ENCODE data around the gene RRP1. TPM values are rescaled to one million over a fixed set of nuclear protein-coding genes. Genes with fewer than 3 reads are reported as not detected.

Gene RRP1
- total RNA-seq, 4 donors from 2014 or later, result 19.5 to 43.2 (median 25.5) TPM

DNA sequence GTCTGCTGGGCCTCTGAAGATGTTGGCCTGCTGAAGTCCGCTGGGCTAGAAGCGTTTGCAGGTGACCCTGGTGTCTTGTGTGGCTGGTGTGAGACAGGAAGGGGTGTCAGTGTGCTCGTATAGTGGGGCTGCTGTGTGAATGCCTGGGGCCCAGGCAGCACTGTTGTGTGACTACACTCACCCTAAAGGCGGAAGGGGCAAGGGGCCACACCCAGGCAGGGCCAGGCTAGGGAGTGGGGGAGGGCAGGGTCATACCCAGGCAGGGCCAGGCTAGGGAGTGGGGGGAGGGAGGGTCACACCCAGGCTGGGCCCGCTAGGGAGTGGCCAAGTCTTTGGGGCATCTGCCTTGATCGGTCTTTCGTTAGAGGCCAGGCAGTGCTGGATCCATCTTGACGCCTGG lies 45.4 kb upstream of the RRP1 start:
- no peak for TF ChIP-seq POLR2A (IDR thresholded peaks at IDR 0.05)
- no peak for TF ChIP-seq CTCF (IDR thresholded peaks at IDR 0.05)
- H3K4me3 ChIP-seq (ENCODE audit: low read depth, poor library complexity, severe bottlenecking), result no peak overlapping the region
- 86 to 89% methylated on average over 8 of the region's 8 CpGs for WGBS, 2 donors
- no peak for DNase-seq (ENCODE audit: low spot score in 2 of 2)
- intact Hi-C loops (cut with DNase I; ENCODE audit: low total_unique reads), result no loop called here

DNA sequence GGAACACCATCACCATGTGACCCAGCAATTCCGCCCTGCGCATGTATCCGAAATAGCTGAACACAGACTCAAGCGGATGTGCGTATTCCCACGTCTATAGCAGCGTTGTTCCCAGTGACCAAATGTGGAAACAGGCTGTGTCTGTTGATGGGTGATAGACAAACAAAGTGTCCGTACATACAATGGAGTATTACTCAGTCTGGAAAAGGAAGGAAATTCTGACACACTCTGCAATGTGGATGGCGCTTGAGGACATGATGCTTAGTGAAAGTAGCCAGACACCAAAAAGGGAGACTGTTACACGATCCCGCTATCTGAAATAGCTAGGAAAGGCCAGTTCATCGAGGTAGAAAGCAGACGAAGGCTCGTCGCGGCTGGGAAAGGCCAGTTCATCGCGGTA lies 44.7 kb upstream of the RRP1 start:
- TF ChIP-seq CTCF (IDR thresholded peaks at IDR 0.05), result no peak
- no peak for TF ChIP-seq POLR2A (IDR thresholded peaks at IDR 0.05)
- DNase-seq (ENCODE audit: low spot score in 2 of 2), result no peak
- H3K4me3 ChIP-seq (ENCODE audit: low read depth, poor library complexity, severe bottlenecking), result no peak overlapping the region
- 96 to 97% methylated on average over 18 of the region's 18 CpGs for WGBS, 2 donors
- intact Hi-C loops (cut with DNase I; ENCODE audit: low total_unique reads), result no loop called here

DNA sequence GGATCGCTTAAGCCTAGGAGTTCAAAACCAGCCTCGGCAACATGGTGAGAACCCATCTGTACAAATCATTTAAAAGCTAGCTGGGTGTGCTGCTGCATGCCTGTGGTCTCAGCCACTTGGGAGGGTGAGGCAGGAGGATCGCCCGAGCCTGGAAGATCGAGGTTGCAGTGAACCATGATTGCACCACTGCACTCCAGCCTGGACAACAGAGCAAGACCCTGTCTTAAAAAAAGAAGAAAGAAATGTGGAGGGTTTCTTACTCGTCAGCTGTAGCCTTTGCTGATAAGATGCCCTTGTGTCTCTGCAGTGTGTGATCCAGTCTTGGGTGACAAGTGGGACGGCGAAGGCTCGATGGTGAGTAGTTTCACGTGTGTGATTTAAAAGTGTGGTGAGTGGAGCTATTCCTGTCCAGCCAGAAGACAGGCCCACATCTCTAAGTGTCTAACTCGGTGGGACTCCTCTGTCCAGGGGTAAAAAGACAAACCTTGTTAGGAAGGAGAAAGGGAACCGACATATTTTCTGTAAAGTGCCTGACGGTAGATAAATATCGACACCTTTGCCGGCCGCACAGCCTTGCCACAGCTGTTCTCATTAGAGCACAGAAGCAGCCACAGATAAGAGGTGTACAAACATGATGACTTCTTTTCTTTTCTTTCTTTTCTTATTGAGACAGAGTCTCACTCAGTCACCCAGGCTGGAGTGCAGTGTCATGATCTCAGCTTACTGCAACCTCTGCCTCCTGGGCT lies 43.4 kb upstream of the RRP1 start:
- H3K4me3 ChIP-seq (ENCODE audit: low read depth, poor library complexity, severe bottlenecking), result no peak overlapping the region
- no peak for DNase-seq (ENCODE audit: low spot score in 2 of 2)
- intact Hi-C loops (cut with DNase I; ENCODE audit: low total_unique reads), result no loop called here
- no peak for TF ChIP-seq CTCF (IDR thresholded peaks at IDR 0.05)
- no peak for TF ChIP-seq POLR2A (IDR thresholded peaks at IDR 0.05)
- 91% methylated on average over 16 of the region's 16 CpGs for WGBS, 2 donors

- WGBS, 2 donors, result 92 to 95% methylated on average over 17 of the region's 17 CpGs
- intact Hi-C loops (cut with DNase I; ENCODE audit: low total_unique reads), result no loop called here
- no peak for DNase-seq (ENCODE audit: low spot score in 2 of 2)
- H3K4me3 ChIP-seq (ENCODE audit: low read depth, poor library complexity, severe bottlenecking), result no peak overlapping the region
- no peak for TF ChIP-seq CTCF (IDR thresholded peaks at IDR 0.05)
- no peak for TF ChIP-seq POLR2A (IDR thresholded peaks at IDR 0.05)
These were observed 40.8 kb upstream of the RRP1 start for GRCh38 chr21:43748622-43749021.

GRCh38 chr21:43749651-43750262 lies 39.6 kb upstream of the RRP1 start:
- DNase-seq (ENCODE audit: low spot score in 2 of 2), result no peak
- intact Hi-C loops (cut with DNase I; ENCODE audit: low total_unique reads), result no loop called here
- WGBS, 2 donors, result 85 to 88% methylated on average over 17 to 18 of the region's 18 CpGs
- TF ChIP-seq CTCF (IDR thresholded peaks at IDR 0.05), result no peak
- no peak for TF ChIP-seq POLR2A (IDR thresholded peaks at IDR 0.05)
- no peak overlapping the region for H3K4me3 ChIP-seq (ENCODE audit: low read depth, poor library complexity, severe bottlenecking)

Measured in lower leg skin (tissue), 4 donors.